ENCODE measurements around the gene TAOK3.

TAOK3 gene

GRCh38 chr12:118307069-118307954, 65.4 kb downstream of the TAOK3 start:
- peaks cover 0 to 2% of the 10 kb centered on the region in 2 donors for H3K4me1 ChIP-seq (ENCODE audit: control insufficient read depth in 2 of 2, insufficient read depth in 2 of 2, low read length in 2 of 2)
- H3K9me3 ChIP-seq (ENCODE audit: control insufficient read depth in 2 of 2, low read length in 2 of 2), result no peaks in the 10 kb centered on the region
- no peaks in the 10 kb centered on the region for H3K36me3 ChIP-seq (ENCODE audit: control insufficient read depth in 2 of 2, insufficient read depth in 2 of 2, low read length in 2 of 2)
- peak overlapping the region in 1 of 2 donors; percentile 1 for H3K4me3 ChIP-seq (ENCODE audit: low read length in 2 of 2)
- no peak overlapping the region for H3K9ac ChIP-seq (ENCODE audit: low read depth in 1 of 2, low read length in 2 of 2)
- H3K27me3 ChIP-seq (ENCODE audit: control insufficient read depth in 2 of 2, insufficient read depth in 2 of 2, low read length in 2 of 2), result no peaks in the 10 kb centered on the region
- peak overlapping the region in 1 of 2 donors; percentile 21 for H3K27ac ChIP-seq (ENCODE audit: low read depth in 2 of 2, low read length in 2 of 2)

- H3K4me3 ChIP-seq (ENCODE audit: low read length in 2 of 2), result no peak overlapping the region
- H3K4me1 ChIP-seq (ENCODE audit: control insufficient read depth in 2 of 2, insufficient read depth in 2 of 2, low read length in 2 of 2), result peaks cover 0 to 4% of the 10 kb centered on the region in 2 donors
- H3K9me3 ChIP-seq (ENCODE audit: control insufficient read depth in 2 of 2, low read length in 2 of 2), result no peaks in the 10 kb centered on the region
- no peaks in the 10 kb centered on the region for H3K36me3 ChIP-seq (ENCODE audit: control insufficient read depth in 2 of 2, insufficient read depth in 2 of 2, low read length in 2 of 2)
- H3K27me3 ChIP-seq (ENCODE audit: control insufficient read depth in 2 of 2, insufficient read depth in 2 of 2, low read length in 2 of 2), result no peaks in the 10 kb centered on the region
- no peak overlapping the region for H3K9ac ChIP-seq (ENCODE audit: low read depth in 1 of 2, low read length in 2 of 2)
- H3K27ac ChIP-seq (ENCODE audit: low read depth in 2 of 2, low read length in 2 of 2), result no peak overlapping the region
Observed at GRCh38 chr12:118304093-118304492, 68.6 kb downstream of the TAOK3 start.

GRCh38 chr12:118302053-118302452, 70.7 kb downstream of the TAOK3 start:
- peaks cover 0 to 2% of the 10 kb centered on the region in 2 donors for H3K4me1 ChIP-seq (ENCODE audit: control insufficient read depth in 2 of 2, insufficient read depth in 2 of 2, low read length in 2 of 2)
- H3K9me3 ChIP-seq (ENCODE audit: control insufficient read depth in 2 of 2, low read length in 2 of 2), result no peaks in the 10 kb centered on the region
- no peak overlapping the region for H3K27ac ChIP-seq (ENCODE audit: low read depth in 2 of 2, low read length in 2 of 2)
- H3K36me3 ChIP-seq (ENCODE audit: control insufficient read depth in 2 of 2, insufficient read depth in 2 of 2, low read length in 2 of 2), result no peaks in the 10 kb centered on the region
- H3K4me3 ChIP-seq (ENCODE audit: low read length in 2 of 2), result no peak overlapping the region
- H3K9ac ChIP-seq (ENCODE audit: low read depth in 1 of 2, low read length in 2 of 2), result no peak overlapping the region
- H3K27me3 ChIP-seq (ENCODE audit: control insufficient read depth in 2 of 2, insufficient read depth in 2 of 2, low read length in 2 of 2), result no peaks in the 10 kb centered on the region

GRCh38 chr12:118299791-118300460, 72.8 kb downstream of the TAOK3 start:
- Histone ChIP-seq H3K9ac (ENCODE audit: low read depth in 1 of 2, low read length in 2 of 2) (no peak overlapping the region), H3K4me3 (ENCODE audit: low read length in 2 of 2) (no peak overlapping the region)

GRCh38 chr12:118297284-118297683, 75.4 kb downstream of the TAOK3 start:
- Histone ChIP-seq H3K36me3 (ENCODE audit: control insufficient read depth in 2 of 2, insufficient read depth in 2 of 2, low read length in 2 of 2) (no peaks in the 10 kb centered on the region), H3K27ac (ENCODE audit: low read depth in 2 of 2, low read length in 2 of 2) (no peak overlapping the region)

More at GRCh38 chr12:118299791-118300460, 72.8 kb downstream of the TAOK3 start:
- Histone ChIP-seq H3K27me3 (ENCODE audit: control insufficient read depth in 2 of 2, insufficient read depth in 2 of 2, low read length in 2 of 2) (no peaks in the 10 kb centered on the region), H3K36me3 (ENCODE audit: control insufficient read depth in 2 of 2, insufficient read depth in 2 of 2, low read length in 2 of 2) (no peaks in the 10 kb centered on the region), H3K4me1 (ENCODE audit: control insufficient read depth in 2 of 2, insufficient read depth in 2 of 2, low read length in 2 of 2) (peaks cover 0 to 2% of the 10 kb centered on the region in 2 donors), H3K9me3 (ENCODE audit: control insufficient read depth in 2 of 2, low read length in 2 of 2) (no peaks in the 10 kb centered on the region), H3K27ac (ENCODE audit: low read depth in 2 of 2, low read length in 2 of 2) (no peak overlapping the region)

GRCh38 chr12:118292836-118293235, 79.9 kb downstream of the TAOK3 start:
- Histone ChIP-seq H3K27me3 (ENCODE audit: control insufficient read depth in 2 of 2, insufficient read depth in 2 of 2, low read length in 2 of 2) (no peaks in the 10 kb centered on the region), H3K4me3 (ENCODE audit: low read length in 2 of 2) (no peak overlapping the region), H3K4me1 (ENCODE audit: control insufficient read depth in 2 of 2, insufficient read depth in 2 of 2, low read length in 2 of 2) (no peaks in the 10 kb centered on the region), H3K36me3 (ENCODE audit: control insufficient read depth in 2 of 2, insufficient read depth in 2 of 2, low read length in 2 of 2) (no peaks in the 10 kb centered on the region), H3K9me3 (ENCODE audit: control insufficient read depth in 2 of 2, low read length in 2 of 2) (no peaks in the 10 kb centered on the region), H3K27ac (ENCODE audit: low read depth in 2 of 2, low read length in 2 of 2) (no peak overlapping the region), H3K9ac (ENCODE audit: low read depth in 1 of 2, low read length in 2 of 2) (no peak overlapping the region)

More at GRCh38 chr12:118297284-118297683, 75.4 kb downstream of the TAOK3 start:
- Histone ChIP-seq H3K9me3 (ENCODE audit: control insufficient read depth in 2 of 2, low read length in 2 of 2) (no peaks in the 10 kb centered on the region), H3K4me3 (ENCODE audit: low read length in 2 of 2) (no peak overlapping the region), H3K27me3 (ENCODE audit: control insufficient read depth in 2 of 2, insufficient read depth in 2 of 2, low read length in 2 of 2) (no peaks in the 10 kb centered on the region), H3K9ac (ENCODE audit: low read depth in 1 of 2, low read length in 2 of 2) (no peak overlapping the region), H3K4me1 (ENCODE audit: control insufficient read depth in 2 of 2, insufficient read depth in 2 of 2, low read length in 2 of 2) (peaks cover 0 to 2% of the 10 kb centered on the region in 2 donors)

GRCh38 chr12:118290130-118290529, 82.6 kb downstream of the TAOK3 start:
- Histone ChIP-seq H3K9ac (ENCODE audit: low read depth in 1 of 2, low read length in 2 of 2) (no peak overlapping the region), H3K4me3 (ENCODE audit: low read length in 2 of 2) (no peak overlapping the region), H3K9me3 (ENCODE audit: control insufficient read depth in 2 of 2, low read length in 2 of 2) (no peaks in the 10 kb centered on the region), H3K36me3 (ENCODE audit: control insufficient read depth in 2 of 2, insufficient read depth in 2 of 2, low read length in 2 of 2) (peaks cover 0 to 2% of the 10 kb centered on the region in 2 donors), H3K27ac (ENCODE audit: low read depth in 2 of 2, low read length in 2 of 2) (no peak overlapping the region), H3K4me1 (ENCODE audit: control insufficient read depth in 2 of 2, insufficient read depth in 2 of 2, low read length in 2 of 2) (no peaks in the 10 kb centered on the region), H3K27me3 (ENCODE audit: control insufficient read depth in 2 of 2, insufficient read depth in 2 of 2, low read length in 2 of 2) (no peaks in the 10 kb centered on the region)

- H3K27ac ChIP-seq (ENCODE audit: low read depth in 2 of 2, low read length in 2 of 2), result no peak overlapping the region
- no peaks in the 10 kb centered on the region for H3K9me3 ChIP-seq (ENCODE audit: control insufficient read depth in 2 of 2, low read length in 2 of 2)
- no peak overlapping the region for H3K9ac ChIP-seq (ENCODE audit: low read depth in 1 of 2, low read length in 2 of 2)
- H3K4me3 ChIP-seq (ENCODE audit: low read length in 2 of 2), result no peak overlapping the region
- H3K4me1 ChIP-seq (ENCODE audit: control insufficient read depth in 2 of 2, insufficient read depth in 2 of 2, low read length in 2 of 2), result no peaks in the 10 kb centered on the region
- peaks cover 0 to 4% of the 10 kb centered on the region in 2 donors for H3K36me3 ChIP-seq (ENCODE audit: control insufficient read depth in 2 of 2, insufficient read depth in 2 of 2, low read length in 2 of 2)
- no peaks in the 10 kb centered on the region for H3K27me3 ChIP-seq (ENCODE audit: control insufficient read depth in 2 of 2, insufficient read depth in 2 of 2, low read length in 2 of 2)
Observed at GRCh38 chr12:118288174-118288573, 84.5 kb downstream of the TAOK3 start.

- Histone ChIP-seq H3K9me3 (ENCODE audit: control insufficient read depth in 2 of 2, low read length in 2 of 2) (no peaks in the 10 kb centered on the region), H3K27ac (ENCODE audit: low read depth in 2 of 2, low read length in 2 of 2) (no peak overlapping the region), H3K4me3 (ENCODE audit: low read length in 2 of 2) (no peak overlapping the region), H3K27me3 (ENCODE audit: control insufficient read depth in 2 of 2, insufficient read depth in 2 of 2, low read length in 2 of 2) (no peaks in the 10 kb centered on the region), H3K36me3 (ENCODE audit: control insufficient read depth in 2 of 2, insufficient read depth in 2 of 2, low read length in 2 of 2) (peaks cover 1 to 6% of the 10 kb centered on the region in 2 donors), H3K4me1 (ENCODE audit: control insufficient read depth in 2 of 2, insufficient read depth in 2 of 2, low read length in 2 of 2) (no peaks in the 10 kb centered on the region), H3K9ac (ENCODE audit: low read depth in 1 of 2, low read length in 2 of 2) (no peak overlapping the region)
Observed at GRCh38 chr12:118287728-118288127, 85.0 kb downstream of the TAOK3 start.

- Histone ChIP-seq H3K36me3 (ENCODE audit: control insufficient read depth in 2 of 2, insufficient read depth in 2 of 2, low read length in 2 of 2) (peaks cover 5 to 6% of the 10 kb centered on the region in 2 donors), H3K27me3 (ENCODE audit: control insufficient read depth in 2 of 2, insufficient read depth in 2 of 2, low read length in 2 of 2) (no peaks in the 10 kb centered on the region), H3K27ac (ENCODE audit: low read depth in 2 of 2, low read length in 2 of 2) (no peak overlapping the region), H3K4me3 (ENCODE audit: low read length in 2 of 2) (no peak overlapping the region), H3K9me3 (ENCODE audit: control insufficient read depth in 2 of 2, low read length in 2 of 2) (no peaks in the 10 kb centered on the region), H3K4me1 (ENCODE audit: control insufficient read depth in 2 of 2, insufficient read depth in 2 of 2, low read length in 2 of 2) (no peaks in the 10 kb centered on the region), H3K9ac (ENCODE audit: low read depth in 1 of 2, low read length in 2 of 2) (no peak overlapping the region)
Observed at GRCh38 chr12:118282767-118283166, 89.9 kb downstream of the TAOK3 start.
